ENCODE measurements around the gene TRIM65.
"Not testable (repeated sequence)": the region's sequence is repeated elsewhere in the genome, so short reads cannot be mapped to it uniquely, and the experiment has no call there.

Gene TRIM65

GRCh38 chr17:75897160-75898019, 639 bp upstream of the TRIM65 start:
- in situ Hi-C loops (cut with MboI; ENCODE audit: low sequenced_read_pairs) = no loop called here

GRCh38 chr17:75895370-75896155, 1.2 kb downstream of the TRIM65 start:
- in situ Hi-C loops (cut with MboI; ENCODE audit: low sequenced_read_pairs) = no loop called here

- in situ Hi-C loops (cut with MboI; ENCODE audit: low sequenced_read_pairs) = no loop called here
Measured at GRCh38 chr17:75894049-75894733, 2.6 kb downstream of the TRIM65 start.

- in situ Hi-C loops (cut with MboI; ENCODE audit: low sequenced_read_pairs) = no loop called here
Measured at GRCh38 chr17:75893305-75894048, 3.3 kb downstream of the TRIM65 start.

GRCh38 chr17:75892556-75893224, 4.1 kb downstream of the TRIM65 start:
- in situ Hi-C loops (cut with MboI; ENCODE audit: low sequenced_read_pairs) = no loop called here

- in situ Hi-C loops (cut with MboI; ENCODE audit: low sequenced_read_pairs) = no loop called here
Measured at GRCh38 chr17:75891605-75892555, 4.9 kb downstream of the TRIM65 start.

- in situ Hi-C loops (cut with MboI; ENCODE audit: low sequenced_read_pairs) = no loop called here
Measured at GRCh38 chr17:75891022-75891604, 5.6 kb downstream of the TRIM65 start.

- in situ Hi-C loops (cut with MboI; ENCODE audit: low sequenced_read_pairs) = no loop called here
Measured at GRCh38 chr17:75889454-75889853, 7.3 kb downstream of the TRIM65 start.

GRCh38 chr17:75888484-75888883, 8.3 kb downstream of the TRIM65 start:
- in situ Hi-C loops (cut with MboI; ENCODE audit: low sequenced_read_pairs) = no loop called here

DNA sequence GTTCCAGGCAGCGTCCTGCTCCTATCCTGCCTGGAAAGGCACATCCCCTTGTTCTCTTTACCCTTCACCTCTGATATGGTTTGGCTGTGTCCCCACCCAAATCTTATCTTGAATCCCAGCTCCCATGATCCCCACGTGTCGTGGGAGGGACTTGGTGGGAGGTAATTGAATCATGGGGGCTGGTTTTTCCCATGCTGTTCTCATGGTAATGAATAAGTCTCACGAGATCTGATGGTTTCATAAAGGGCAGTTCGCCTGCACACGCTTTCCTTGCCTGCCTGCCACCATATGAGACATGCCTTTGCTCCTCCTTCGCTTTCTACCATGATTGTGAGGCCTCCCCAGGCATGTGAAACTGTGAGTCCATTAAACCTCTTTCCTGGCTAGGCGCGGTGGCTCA, 10.9 kb downstream of the TRIM65 start:
- in situ Hi-C loops (cut with MboI; ENCODE audit: low sequenced_read_pairs) = not testable (repeated sequence)

- in situ Hi-C loops (cut with MboI; ENCODE audit: low sequenced_read_pairs) = no loop called here
Measured at GRCh38 chr17:75885431-75885830, 11.3 kb downstream of the TRIM65 start.

DNA sequence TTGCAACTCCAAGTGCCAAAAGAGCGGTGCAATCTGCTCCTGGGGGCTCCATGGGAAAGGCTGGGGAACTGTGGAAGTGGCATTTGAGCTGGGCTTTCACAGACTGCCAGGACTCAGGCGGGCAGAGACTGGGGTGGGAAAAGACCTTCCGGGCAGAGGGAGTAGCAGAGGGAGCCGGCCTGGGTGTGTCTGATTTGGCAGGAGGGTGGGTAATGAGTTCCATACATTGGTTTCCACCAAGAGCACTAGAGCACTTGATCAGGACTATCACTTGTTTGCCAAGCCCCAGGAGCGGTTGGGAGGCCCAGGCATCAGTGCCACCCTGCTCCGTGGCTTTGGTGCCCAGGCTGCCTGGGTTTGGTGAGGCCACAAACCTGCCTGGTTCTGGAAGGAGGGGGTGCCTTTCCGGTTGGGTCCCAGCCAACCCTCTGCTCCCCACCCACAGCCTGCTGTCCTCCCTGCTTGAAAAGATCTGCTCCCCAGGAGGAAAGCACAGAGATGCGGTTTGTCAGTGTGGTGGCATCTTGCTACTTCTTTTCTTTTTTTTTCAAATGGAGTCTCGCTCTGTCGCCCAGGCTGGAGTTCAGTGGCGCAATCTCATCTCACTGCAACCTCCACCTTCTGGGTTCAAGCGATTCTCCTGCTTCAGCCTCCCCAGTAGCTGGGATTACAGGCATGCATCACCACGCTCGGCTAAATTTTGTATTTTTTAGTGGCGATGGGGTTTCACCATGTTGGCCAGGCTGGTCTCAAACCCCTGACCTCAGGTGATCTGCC, 14.9 kb downstream of the TRIM65 start:
- in situ Hi-C loops (cut with MboI; ENCODE audit: low sequenced_read_pairs) = no loop called here

DNA sequence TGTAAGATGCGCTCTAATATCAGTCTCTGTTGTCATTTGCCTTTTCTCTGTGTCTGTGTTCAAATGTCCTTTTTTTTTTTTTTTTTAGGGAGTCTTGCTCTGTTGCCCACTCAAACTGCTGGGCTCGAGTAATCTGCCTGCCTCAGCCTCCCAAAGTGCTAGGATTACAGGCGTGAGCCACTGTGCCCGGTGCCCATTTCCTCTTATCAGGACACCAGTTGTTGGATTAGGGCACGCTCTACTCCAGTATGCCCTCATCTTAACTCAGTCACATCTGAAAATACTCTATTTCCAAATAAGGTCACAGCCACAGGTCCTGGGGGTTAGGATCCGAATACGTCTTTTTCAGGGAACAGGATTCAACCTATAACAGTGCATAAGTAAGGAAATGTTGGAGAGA, 16.5 kb downstream of the TRIM65 start:
- in situ Hi-C loops (cut with MboI; ENCODE audit: low sequenced_read_pairs) = no loop called here

GRCh38 chr17:75878174-75878998, 18.4 kb downstream of the TRIM65 start, which contains the start of gene TRIM47:
TSS of gene TRIM47 (minus strand) at chr17:75878581. CDS start at chr17:75878548, 33 bp downstream.
- in situ Hi-C loops (cut with MboI; ENCODE audit: low sequenced_read_pairs) = no loop called here

- in situ Hi-C loops (cut with MboI; ENCODE audit: low sequenced_read_pairs) = no loop called here
Measured at GRCh38 chr17:75877752-75878173, 19.0 kb downstream of the TRIM65 start.

DNA sequence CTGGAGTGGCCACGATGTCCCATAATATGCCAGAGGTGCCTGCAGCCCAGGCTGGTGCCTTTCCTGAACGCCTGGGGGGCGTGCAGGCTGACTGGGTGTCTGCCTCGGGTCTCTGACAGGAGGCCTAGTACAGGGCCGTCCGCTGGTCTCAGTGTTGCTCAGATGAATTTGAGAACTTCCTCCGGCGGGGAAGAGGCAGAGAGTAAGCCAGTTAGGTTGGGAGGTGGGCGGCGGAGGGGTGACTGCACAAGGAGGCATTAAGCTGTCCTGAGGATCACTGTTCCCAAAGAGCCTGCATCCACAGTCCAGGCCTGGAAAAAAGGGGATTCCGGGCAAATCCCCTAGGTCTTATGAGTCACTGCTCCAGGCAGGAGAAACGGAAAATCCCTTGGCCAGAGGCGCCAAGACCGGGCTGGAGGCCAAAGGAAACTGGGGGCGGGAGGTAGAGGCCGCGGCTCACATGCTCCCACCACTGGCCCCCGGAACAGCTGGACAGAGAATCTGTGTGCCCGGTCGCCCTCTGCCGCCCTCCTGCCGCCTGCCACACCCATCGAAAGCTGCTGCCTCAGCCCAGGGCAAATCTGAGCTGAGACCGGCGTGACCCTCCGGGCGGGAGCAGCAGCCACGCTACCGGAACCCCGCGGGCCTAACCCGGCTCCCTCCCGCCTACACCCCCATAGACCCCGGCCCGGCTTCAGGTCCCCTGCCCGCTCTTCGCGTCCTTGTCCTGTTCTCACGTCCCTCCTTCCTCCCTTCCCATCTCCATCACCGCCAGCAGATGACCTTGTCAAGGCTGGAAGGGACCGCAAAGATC, 19.6 kb downstream of the TRIM65 start:
- in situ Hi-C loops (cut with MboI; ENCODE audit: low sequenced_read_pairs) = no loop called here
